Duodenal mucosa (tissue), 2 donors: ENCODE results near the gene DOCK1.

Experiments used
- H3K27ac ChIP-seq: one replicate; pipeline ENCODE4 v1.7.0; 2013; ENCODE audit warnings: low read depth, low read length
- H3K27me3 ChIP-seq, 2 donors: one replicate each; pipeline ENCODE4 v1.7.0; 2013; ENCODE audit warnings: low read length in 2 of 2, control low read depth in 1 of 2; ENCODE audit not compliant: insufficient read depth in 2 of 2, control insufficient read depth in 1 of 2
- H3K36me3 ChIP-seq, 2 donors: one replicate each; pipeline ENCODE4 v1.7.0; 2013; ENCODE audit warnings: low read length in 2 of 2, control low read depth in 1 of 2; ENCODE audit not compliant: insufficient read depth in 2 of 2, control insufficient read depth in 1 of 2
- H3K4me1 ChIP-seq, 2 donors: one replicate each; pipeline ENCODE4 v1.7.0; 2013; ENCODE audit warnings: low read length in 2 of 2, control low read depth in 1 of 2; ENCODE audit not compliant: insufficient read depth in 2 of 2, control insufficient read depth in 1 of 2
- H3K4me3 ChIP-seq, 2 donors: one replicate each; pipeline ENCODE4 v1.7.0; 2013; ENCODE audit warnings: low read length in 2 of 2, low read depth in 1 of 2
- H3K9ac ChIP-seq, 2 donors: one replicate each; pipeline ENCODE4 v1.7.0; 2013; ENCODE audit warnings: low read length in 2 of 2, low read depth in 1 of 2
- H3K9me3 ChIP-seq, 2 donors: one replicate each; pipeline ENCODE4 v1.7.0; 2013; ENCODE audit warnings: low read length in 2 of 2, control low read depth in 1 of 2; ENCODE audit not compliant: control insufficient read depth in 1 of 2

DOCK1 gene

GRCh38 chr10:127276794-127277462 is 371.7 kb downstream of the DOCK1 start:
- Histone ChIP-seq H3K9me3 (peaks cover 0 to 2% of the 10 kb centered on the region in 2 donors), H3K27ac (no peak overlapping the region), H3K4me3 (no peak overlapping the region), H3K9ac (no peak overlapping the region), H3K27me3 (no peaks in the 10 kb centered on the region), H3K36me3 (peaks cover 4 to 6% of the 10 kb centered on the region in 2 donors), H3K4me1 (no peaks in the 10 kb centered on the region)

GRCh38 chr10:127278001-127278400 is 372.8 kb downstream of the DOCK1 start:
- no peaks in the 10 kb centered on the region for H3K4me1 ChIP-seq
- H3K4me3 ChIP-seq = no peak overlapping the region
- no peaks in the 10 kb centered on the region for H3K27me3 ChIP-seq
- no peak overlapping the region for H3K27ac ChIP-seq
- H3K9ac ChIP-seq = no peak overlapping the region
- H3K9me3 ChIP-seq = no peaks in the 10 kb centered on the region
- peaks cover 0 to 4% of the 10 kb centered on the region in 2 donors for H3K36me3 ChIP-seq

GRCh38 chr10:127279334-127279774 is 374.1 kb downstream of the DOCK1 start:
- no peaks in the 10 kb centered on the region for H3K9me3 ChIP-seq
- H3K27me3 ChIP-seq = no peaks in the 10 kb centered on the region
- H3K4me1 ChIP-seq = no peaks in the 10 kb centered on the region
- no peak overlapping the region for H3K9ac ChIP-seq
- H3K4me3 ChIP-seq = no peak overlapping the region
- H3K36me3 ChIP-seq = no peaks in the 10 kb centered on the region
- H3K27ac ChIP-seq = no peak overlapping the region

GRCh38 chr10:127280446-127280845 is 375.2 kb downstream of the DOCK1 start:
- H3K27me3 ChIP-seq = no peaks in the 10 kb centered on the region
- no peaks in the 10 kb centered on the region for H3K4me1 ChIP-seq
- H3K9me3 ChIP-seq = no peaks in the 10 kb centered on the region
- no peak overlapping the region for H3K4me3 ChIP-seq
- no peaks in the 10 kb centered on the region for H3K36me3 ChIP-seq
- H3K9ac ChIP-seq = no peak overlapping the region
- no peak overlapping the region for H3K27ac ChIP-seq

GRCh38 chr10:127283017-127283416 is 377.8 kb downstream of the DOCK1 start:
- Histone ChIP-seq H3K27ac (no peak overlapping the region), H3K4me1 (no peaks in the 10 kb centered on the region), H3K36me3 (no peaks in the 10 kb centered on the region), H3K4me3 (no peak overlapping the region), H3K9ac (no peak overlapping the region), H3K9me3 (peaks cover 2 to 6% of the 10 kb centered on the region in 2 donors), H3K27me3 (no peaks in the 10 kb centered on the region)

- Histone ChIP-seq H3K4me3 (no peak overlapping the region), H3K4me1 (no peaks in the 10 kb centered on the region), H3K9me3 (peaks cover 5 to 10% of the 10 kb centered on the region in 2 donors), H3K36me3 (no peaks in the 10 kb centered on the region), H3K27me3 (no peaks in the 10 kb centered on the region), H3K27ac (no peak overlapping the region), H3K9ac (no peak overlapping the region)
Observed at GRCh38 chr10:127283576-127283975, 378.3 kb downstream of the DOCK1 start.

- Histone ChIP-seq H3K9ac (no peak overlapping the region), H3K4me3 (no peak overlapping the region), H3K27ac (no peak overlapping the region), H3K27me3 (no peaks in the 10 kb centered on the region), H3K36me3 (no peaks in the 10 kb centered on the region), H3K4me1 (no peaks in the 10 kb centered on the region), H3K9me3 (peaks cover 5 to 10% of the 10 kb centered on the region in 2 donors)
Observed at GRCh38 chr10:127290850-127291249, 385.6 kb downstream of the DOCK1 start.

GRCh38 chr10:127291329-127291728 is 386.1 kb downstream of the DOCK1 start:
- H3K36me3 ChIP-seq = no peaks in the 10 kb centered on the region

GRCh38 chr10:127292888-127293287 is 387.7 kb downstream of the DOCK1 start:
- Histone ChIP-seq H3K36me3 (no peaks in the 10 kb centered on the region), H3K27ac (no peak overlapping the region), H3K4me3 (no peak overlapping the region), H3K9ac (no peak overlapping the region), H3K27me3 (no peaks in the 10 kb centered on the region), H3K4me1 (no peaks in the 10 kb centered on the region), H3K9me3 (peaks cover 4 to 5% of the 10 kb centered on the region in 2 donors)

More at GRCh38 chr10:127291329-127291728, 386.1 kb downstream of the DOCK1 start:
- Histone ChIP-seq H3K4me1 (no peaks in the 10 kb centered on the region), H3K27ac (no peak overlapping the region), H3K9me3 (peaks cover 5 to 10% of the 10 kb centered on the region in 2 donors), H3K9ac (no peak overlapping the region), H3K4me3 (no peak overlapping the region), H3K27me3 (no peaks in the 10 kb centered on the region)

GRCh38 chr10:127293640-127294039 is 388.4 kb downstream of the DOCK1 start:
- H3K4me3 ChIP-seq = no peak overlapping the region
- H3K9ac ChIP-seq = no peak overlapping the region
- no peaks in the 10 kb centered on the region for H3K9me3 ChIP-seq
- H3K27ac ChIP-seq = no peak overlapping the region
- no peaks in the 10 kb centered on the region for H3K4me1 ChIP-seq
- H3K27me3 ChIP-seq = no peaks in the 10 kb centered on the region
- H3K36me3 ChIP-seq = no peaks in the 10 kb centered on the region
